Kidney capillary endothelial cell (primary cell): Measurements from ENCODE around the gene DLEU7.
A peak's percentile ranks its signal among the peaks of the same experiment; 100 is the strongest.

Experiments
- DNase-seq: peaks from one replicate; pipeline ENCODE4 v3.0.0-alpha.2; 2018; ENCODE audit warnings: low spot score

The DLEU7 gene

DNA sequence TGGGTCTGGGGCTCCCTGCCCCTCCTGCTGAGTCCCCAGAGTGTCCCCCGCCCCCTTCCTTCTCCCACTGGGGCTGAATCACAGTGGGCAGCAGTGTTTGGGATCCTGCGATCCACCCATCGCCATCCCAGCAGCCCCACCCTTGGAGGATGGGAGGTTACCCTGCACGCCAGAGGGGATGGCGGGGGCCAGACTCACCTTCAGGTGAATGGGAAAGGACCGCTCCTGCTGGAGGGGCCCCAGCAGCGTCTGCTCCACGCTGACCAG, 569 bp downstream of the DLEU7 start:
- no peak for DNase-seq

DNA sequence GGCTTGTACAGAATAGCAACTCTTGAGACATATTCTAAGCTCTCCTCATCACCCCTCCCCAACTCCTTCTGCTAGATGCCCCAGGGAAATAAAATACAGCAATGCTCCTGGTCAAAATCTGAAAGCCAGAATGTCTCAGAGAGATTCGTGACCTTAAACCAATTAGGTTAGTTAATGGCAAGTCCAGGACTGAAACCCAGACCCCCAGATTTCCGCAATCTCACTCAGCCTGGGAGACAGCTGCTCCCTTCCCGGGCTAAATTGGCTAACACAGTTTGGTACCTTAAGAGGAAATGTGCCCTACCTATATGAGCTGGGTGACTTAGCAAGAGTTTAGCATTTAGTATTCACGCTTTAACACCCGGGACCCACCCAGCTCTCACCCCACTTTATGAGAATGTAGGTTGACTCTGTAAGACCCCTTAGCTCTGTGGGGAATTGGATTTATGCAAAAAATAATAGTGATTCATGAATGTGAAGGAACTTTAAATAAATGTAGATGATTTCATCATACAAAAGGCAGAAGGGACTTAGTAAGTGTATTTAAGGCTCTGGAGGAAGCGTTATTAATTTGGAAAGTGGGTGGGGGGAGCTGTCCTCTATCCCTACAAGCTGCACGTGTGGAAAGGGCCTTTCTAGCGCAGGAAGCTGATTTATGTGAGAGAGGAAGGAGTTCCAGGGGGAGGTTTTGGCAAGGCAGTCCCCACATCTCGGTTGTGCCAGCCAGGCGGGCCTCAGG, 1.1 kb downstream of the DLEU7 start:
- DNase-seq, result no peak

DNA sequence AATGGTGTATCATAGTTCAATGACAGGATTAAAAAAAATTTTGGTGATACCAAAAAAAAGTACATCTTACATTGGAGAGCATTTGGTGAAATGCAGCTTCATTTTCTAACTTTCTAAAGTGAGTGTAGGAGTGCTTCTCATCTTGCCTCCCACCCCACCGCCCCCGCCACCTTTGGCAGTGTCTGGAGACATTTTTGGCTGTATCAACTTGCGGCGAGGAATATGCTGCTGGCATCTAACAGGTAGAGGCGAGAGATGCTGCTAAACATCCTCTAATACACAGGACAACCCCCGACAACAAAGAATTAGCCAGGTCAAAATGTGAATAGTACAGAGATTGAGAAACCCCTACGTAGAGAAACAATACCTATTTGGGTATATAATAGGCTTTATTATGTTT, 1.7 kb downstream of the DLEU7 start:
- no peak for DNase-seq

DNA sequence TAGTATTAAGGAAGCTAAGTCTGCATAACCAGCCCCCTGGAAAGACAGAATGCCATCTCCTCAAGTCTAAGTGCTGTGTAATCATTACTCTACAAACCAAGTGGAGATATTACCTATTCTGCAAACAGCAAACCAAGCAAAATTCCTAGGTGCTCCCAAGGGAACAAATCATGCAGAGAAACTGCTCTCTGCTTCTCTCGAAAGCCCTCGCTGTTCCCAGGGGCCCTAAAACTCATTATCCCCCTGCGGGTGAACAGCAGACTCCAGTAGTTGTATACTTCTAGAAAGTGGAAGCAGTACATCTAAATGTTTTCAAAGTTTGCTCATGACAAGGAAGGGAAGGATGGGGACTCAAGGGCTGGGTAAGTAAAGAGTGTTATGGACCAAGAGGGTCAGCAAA, 3.2 kb downstream of the DLEU7 start:
- DNase-seq, result no peak

DNA sequence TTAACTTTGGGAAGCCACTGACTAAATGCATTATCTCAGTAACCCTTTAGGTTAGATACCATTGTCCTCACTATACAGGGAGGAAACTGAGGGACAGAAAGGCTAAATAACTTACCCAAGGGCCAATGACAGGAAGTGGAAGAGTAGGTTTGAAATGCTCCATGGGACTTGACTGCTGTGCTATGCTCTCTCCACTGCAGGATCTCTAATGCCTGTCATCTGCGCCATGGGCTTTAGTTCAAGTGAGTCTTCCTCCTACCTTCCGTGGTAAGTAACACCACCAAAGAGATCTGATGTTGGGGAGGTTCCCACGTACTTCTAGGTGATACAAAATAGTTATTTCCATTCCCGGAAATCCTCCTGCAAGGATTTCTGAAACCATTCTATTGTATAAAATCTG, 3.7 kb downstream of the DLEU7 start:
- DNase-seq, result no peak

DNA sequence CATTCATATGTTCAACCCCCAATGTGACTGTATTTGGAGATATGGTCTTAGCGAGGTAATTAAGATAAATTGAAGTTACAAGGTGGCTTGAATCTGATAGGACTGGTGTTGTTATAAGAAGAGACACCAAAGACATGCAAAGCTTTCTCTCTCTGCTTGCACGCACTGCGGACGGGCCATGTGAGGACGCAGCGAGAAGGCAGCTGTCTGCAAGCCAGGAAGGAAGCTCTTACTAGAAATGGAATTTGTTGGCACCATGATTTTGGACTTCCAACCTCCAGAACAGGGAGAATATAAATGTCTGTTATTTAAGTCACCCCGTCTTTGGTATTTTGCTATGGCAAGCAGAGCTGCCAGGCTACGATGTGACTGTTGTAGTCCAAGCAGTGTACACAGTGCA, 4.8 kb downstream of the DLEU7 start:
- DNase-seq, result no peak

DNA sequence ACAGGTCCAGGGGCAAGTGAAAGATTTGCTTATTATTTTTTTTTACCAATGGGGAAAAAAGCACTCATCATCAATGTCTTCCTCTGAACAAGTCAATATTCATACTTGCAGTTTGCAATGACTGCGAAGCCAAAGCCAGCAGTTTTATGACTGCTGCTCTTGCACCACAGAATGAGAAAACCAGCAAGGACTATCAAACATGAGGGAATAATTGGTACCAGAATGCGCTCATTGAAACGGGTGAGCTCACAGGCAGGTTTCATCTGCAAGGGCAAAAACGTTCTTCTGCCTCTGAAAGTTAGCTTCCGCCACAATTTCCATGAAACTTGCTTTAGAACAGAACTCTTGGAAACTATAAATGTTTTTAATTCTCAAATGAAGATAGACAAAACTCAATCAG, 5.5 kb downstream of the DLEU7 start:
- DNase-seq, result no peak

DNA sequence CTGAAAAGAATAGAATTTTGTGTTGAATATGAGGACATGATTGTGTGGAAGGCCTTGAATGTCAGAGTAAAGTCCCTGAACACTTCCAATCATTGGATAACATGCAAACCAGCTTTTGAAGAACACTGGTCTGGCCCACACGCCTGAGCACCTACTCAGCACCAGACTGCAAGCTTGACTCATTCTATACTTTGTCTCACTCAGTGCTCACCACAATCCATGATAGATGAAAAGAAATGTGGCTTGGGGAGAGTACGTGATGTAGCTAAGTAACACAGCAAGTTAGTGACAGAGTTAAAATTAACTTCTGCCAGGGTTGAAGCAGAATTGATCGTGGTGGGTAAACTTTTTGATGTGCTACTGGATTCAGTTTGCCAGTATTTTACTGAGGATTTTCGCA, 12.0 kb downstream of the DLEU7 start:
- DNase-seq, result no peak

DNA sequence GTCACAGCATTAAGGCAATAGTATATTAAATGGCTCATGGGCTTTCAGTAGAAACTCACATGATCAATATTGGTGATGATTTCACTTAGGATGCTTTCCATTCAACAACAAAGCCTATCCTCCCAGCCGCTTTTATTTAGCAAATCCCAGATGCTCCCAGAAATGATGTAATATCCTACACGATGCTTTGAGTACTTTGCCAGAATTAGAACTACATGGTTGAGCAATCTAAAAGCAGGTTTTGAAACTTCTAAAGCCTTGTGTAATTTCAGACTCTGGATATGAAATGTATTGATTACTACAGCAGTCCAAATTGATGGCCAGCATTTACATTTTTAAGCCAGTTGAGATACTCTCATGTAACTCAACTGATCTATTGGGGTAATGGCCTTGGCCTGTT, 13.6 kb downstream of the DLEU7 start:
- DNase-seq, result no peak

DNA sequence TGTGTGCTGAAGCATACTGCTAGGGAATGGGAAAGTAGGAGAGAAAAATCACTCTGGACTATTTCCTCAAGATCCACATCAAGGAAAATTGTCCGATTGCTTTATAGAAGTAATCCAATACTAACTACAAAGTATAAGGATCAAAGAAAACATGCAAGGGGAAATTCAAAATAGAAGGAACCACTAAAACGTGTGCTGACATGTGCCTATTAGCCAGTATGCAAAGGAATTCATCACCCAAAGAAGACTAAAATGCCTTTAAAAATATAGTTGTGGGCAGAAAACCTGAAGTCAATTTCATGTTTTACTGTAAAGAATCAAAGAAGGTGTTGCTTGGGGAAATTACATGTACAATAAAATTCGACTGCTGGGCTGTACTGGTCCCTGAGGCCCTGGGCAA, 14.3 kb downstream of the DLEU7 start:
- DNase-seq, result no peak

DNA sequence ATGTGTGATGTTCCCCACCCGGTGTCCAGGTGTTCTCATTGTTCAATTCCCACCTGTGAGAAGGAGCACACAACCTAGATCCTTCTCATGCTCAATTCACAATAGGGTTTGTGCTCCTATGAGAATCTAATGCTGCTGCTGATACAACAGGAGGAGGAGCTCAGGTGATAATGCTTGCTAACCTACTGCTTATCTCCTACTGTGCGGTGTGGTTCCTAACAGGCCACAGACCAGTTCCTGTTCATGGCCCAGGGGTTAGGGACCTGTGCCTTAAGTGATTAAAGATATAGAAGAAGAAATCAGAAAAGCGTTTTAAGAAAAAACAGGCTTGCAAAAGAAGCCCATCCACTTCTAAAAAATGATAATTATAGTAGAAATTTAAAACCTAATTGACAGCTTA, 17.5 kb downstream of the DLEU7 start:
- no peak for DNase-seq

DNA sequence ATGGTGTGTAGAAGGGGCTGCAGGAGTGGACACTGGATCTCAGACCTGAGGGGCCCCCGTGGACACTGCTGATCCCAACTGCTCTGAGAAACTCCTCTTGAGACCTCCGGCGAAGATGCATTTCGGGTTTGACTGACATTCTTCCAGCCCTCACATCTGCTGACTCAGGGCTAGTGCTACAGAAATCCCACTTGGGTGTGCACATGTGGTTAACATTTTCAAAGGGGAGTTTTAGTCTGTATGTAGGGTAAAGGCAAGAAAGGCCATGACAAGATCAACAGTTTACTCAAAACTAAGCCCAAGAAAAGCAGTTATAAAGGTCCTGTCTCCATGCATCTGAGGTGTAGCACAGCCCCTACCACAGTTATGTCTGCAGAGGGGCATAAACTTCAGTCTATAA, 31.2 kb downstream of the DLEU7 start:
- DNase-seq, result no peak

DNA sequence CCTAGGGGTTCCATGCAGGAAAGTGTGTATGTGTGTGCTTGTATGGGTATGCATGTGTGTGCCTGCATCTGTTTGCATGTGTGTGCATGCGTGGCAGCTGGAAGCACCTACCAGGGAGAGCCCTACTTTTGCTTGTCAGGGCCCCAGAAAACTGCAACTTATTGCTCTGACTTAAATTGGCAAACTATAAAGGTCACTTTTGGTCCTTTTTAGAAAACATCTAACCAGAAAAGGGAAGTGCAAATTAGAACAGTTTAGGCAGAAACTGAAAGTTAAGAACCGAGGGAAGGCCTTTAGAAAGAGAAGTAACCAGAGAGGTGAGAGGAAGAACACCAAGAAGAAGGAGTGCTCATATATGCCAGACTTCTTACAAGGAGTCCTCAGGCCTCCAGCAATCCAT, 32.5 kb downstream of the DLEU7 start:
- DNase-seq, result no peak

DNA sequence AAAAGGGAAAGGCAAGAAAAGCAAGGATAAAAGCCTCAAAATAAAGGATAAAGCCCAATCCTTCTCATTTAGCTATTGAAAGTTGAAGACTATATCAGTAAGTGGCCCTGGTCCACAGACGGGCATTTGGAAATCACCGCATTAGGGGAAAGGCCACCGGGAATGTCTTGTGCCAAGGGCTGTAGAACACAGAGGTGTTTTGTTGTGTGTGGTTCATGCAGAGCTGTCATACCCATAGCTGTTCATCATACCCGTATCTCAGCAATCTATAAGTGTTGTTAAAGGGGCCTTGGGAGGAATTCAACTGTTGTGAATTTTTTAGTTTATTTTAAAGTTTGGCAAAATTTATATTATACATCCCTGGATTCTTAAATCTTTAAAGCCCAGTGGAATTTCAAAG, 33.0 kb downstream of the DLEU7 start:
- DNase-seq, result no peak

DNA sequence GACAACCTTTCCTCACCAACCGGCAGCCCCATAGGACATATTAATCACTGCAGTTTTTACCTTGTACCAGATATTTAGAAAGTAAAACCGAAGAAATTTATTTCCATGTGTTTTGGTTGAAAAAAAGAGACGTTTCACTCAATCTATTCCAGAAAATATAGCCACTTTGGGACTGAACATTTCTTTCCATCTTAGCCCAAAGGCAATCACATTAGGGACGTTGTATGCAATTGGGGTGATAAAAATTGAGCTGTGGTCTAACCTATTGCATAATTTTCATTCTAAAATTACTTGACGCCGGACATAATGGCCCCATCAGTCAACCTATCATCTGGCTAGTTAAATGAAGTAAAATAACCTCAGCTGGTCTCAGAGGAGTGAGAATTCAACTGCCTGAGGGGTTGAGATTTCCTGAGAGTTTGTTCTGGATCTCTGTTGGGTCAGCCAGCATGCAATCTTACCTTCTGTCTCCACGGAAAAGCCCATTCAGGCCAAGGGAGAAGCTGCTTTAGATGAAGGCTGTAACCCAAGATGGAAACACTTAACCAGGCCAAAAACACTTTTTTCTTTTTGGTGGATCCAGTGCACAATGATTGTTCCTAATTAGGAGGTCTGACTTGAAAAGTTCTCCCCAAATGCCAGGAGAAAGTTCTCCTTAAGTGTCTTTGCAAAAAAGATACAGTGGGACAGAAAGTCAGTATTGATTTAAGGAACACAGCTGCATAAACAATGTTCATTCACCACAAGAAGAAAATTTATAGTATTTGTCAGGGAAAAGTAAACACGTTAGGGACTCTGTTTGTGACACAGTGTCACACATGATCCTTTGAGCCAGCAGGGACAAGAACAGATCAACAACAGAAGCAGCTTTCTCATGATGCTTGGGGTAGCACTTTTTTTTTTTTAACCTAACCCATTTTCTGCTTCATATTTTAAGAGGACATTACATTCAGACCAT, 34.1 kb downstream of the DLEU7 start:
- DNase-seq, result no peak

DNA sequence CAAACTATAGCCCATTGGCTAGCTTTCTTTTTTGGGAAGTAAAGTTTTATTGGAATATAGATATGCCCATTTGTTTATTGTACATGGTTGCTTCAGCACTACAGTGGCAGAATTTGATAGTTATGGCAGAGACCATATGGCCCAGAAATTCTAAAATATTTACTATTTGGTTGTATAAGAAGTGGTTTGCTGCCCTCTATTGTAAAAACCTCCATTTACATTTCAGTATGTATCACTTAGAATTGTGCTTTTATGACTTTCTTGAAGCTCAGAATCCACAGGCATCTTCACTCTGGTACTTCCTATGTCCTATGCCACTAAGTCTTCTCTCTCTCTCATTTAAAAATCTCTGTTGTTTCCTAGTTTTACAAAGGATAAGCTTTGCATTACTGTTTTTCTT, 37.7 kb downstream of the DLEU7 start:
- DNase-seq, result no peak

DNA sequence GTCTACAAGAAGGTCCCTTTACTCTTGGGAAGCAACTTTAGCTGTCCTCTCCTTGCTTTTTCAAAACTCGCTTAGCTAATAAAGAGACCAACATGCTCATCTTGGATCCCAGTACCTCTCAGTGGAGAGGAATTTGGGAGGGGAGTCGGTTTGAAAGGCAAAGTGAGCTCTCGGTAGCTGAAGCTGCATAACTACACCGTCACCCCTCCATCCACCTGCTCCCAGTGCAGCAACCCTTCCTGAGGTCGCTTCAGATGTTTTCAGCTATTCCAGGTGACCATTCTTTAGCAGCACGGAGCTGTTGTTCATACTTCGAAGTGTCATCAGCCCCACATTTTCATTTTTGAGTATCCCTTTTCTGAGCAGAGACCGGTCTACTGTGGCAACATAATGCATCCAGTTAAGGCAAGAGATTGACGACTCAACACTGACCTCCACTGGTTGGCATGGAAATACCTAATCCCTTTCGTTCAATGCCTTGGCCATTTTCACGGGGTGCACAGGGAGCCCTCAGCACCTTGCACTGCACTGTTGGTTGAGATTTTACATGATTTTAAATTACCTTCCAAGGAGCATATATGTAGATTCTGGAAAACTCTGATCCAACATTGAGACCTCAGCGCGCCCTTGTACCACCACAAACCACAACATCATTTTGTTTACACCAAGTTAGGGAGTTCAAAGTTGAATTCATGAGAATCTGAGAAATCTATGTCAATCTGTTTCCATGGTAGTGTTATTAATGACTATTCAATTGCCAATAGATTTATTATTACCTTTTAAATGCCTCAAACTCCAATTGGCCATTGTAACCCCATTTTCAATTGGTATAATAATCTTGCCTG, 42.2 kb downstream of the DLEU7 start:
- DNase-seq, result peak; percentile 73

DNA sequence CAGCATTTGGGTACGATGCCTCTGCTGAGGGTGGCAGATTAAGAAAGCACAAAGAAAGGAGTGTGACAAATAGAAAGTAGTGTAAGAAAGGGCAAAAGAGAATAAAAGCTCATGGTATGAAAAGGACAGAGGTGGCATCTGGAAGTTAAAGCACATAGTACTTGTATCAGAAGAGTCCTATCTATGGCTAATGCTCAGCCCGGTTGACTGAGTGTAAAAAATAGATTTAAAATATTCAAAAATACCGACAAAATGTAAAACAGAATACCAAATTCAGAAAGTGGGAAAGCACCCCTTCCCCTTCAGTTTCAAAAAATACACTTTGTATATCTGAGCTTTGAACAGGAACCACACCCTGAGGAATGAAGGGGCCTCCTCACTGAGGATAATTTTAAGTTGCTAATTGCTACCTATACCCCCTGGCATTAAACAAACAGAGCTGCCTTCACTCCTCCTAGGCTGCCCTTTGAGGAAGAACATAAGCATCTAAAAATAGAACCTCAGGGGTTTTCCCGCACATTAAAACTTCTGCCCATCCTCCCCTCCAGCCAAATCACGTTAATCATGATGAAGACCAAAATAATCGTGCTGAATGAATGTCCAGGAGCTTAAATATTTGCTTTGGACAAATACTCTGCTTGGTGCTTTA, 43.3 kb downstream of the DLEU7 start:
- DNase-seq, result no peak

DNA sequence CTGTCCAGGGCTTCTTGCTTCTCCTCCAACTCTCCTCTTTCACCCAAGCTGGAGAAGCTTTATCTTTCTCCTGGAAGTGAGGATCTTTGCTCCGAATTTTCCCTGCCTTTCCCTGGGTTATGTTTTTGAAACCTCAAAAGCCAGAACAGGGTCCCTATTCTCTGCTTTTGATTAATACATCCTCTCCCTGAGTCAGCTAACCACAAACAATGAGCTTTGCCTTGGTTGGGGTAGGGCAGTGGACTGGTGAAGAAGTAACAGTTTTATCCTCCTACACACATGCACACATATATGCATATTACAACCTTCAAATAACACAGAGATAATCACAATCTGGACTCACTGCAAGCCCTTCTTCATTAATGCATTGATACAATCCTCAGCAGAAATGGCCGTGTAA, 44.6 kb downstream of the DLEU7 start:
- DNase-seq, result no peak

DNA sequence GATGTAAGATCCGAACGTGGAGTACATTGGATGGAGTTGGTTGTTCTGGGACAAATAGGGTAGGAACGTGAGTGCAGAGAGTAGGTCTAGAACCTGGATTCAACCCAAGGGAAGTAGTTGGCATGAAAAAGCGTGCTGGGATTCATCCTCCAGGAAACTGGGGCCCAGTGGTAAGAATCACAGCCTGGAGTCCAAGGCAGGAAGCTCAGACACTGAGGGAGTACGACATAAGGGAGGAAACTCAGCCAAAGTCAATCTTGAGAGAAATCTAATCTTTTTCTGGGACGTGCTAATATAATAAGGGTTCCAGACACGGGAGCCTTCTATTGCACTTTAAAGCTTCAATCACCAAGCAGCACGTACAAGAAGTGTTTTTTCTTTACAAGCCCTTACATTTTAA, 46.4 kb downstream of the DLEU7 start:
- DNase-seq, result no peak

DNA sequence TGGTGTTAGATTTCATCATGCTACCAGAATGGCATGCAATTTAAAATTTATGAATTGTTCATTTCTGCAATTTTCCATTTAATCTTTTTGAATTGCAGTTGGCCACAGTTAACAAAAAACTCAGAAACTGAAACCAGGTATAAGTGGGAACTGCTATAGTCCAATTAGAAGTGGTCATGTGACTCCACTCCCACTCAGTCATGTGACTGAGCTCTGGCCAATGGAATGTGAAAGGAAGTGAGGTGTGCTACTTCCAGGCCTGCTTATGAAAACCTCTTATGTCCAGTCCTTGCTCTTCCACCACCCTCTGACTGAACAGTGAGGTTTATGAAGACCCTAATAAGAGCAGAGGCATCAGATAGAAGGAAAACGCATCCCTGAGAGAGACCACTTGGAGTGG, 47.0 kb downstream of the DLEU7 start:
- no peak for DNase-seq

DNA sequence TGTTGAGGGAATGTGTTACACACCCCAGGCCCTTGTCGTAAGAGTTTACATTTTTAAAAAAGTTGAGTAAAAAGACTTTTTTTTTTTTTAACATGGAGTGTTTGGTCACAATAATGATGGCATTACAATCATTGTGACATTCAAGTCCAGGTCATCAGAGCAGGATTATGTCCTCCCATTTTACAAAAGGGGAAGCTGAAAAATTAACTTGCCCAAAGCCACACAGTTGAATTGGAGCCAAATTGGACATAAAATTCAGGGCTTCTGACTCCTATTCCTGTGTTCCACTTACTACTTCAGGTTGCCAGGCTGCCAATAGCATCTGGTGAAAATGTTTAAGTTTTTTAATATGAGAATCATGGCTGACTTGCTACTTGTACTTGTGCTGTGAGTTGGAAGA, 49.3 kb downstream of the DLEU7 start:
- DNase-seq, result no peak
